GM21576 (cell line): Measurements from ENCODE around the gene NR2C2AP.

Experiments used
- ATAC-seq: cut with Tn5 transposase; IDR thresholded peaks from one replicate; pipeline ENCODE4 v1.9.1; 2021; ENCODE audit warnings: mild to moderate bottlenecking, moderate library complexity; ENCODE audit not compliant: unreplicated experiment

The NR2C2AP gene

DNA sequence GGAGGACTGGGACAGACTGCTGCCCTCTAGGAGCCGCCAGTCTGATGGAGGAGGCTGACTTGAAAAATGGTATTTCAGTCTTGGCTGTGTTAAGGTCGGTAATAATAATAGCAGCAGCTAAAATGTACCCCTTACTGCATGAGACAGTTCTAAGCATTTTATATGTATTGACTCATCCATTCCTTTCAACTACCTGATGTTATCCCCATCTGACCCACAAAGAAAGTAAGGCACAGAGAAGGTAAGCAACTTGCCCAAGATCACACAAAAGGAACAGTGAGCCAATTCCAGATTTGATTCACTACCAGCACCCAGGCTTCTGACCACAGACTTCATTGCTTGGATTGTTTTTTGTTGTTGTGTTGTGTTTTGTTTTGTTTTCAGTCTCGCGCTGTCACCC, 12.6 kb upstream of the NR2C2AP start:
- no peak for ATAC-seq

DNA sequence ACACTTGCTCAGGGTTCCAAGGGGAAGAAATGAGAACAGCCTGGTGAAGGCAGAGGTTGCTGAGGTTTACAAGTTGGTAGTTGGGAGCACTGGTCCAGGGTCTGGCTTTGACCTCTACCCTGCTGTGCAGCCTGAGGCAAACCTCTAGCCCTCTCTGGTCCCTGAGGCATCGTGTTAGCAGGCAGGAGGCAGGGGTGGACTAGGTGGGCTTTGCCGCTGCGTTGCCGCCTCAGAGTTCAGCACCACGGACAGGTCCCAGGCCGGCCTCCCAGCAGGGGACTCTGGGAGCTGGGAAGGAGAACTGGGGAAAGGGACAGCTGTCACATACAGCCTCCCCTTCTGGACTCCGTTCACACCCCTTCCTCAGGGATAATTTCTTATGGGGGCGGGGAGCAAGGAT, 11.7 kb upstream of the NR2C2AP start:
- no peak for ATAC-seq

DNA sequence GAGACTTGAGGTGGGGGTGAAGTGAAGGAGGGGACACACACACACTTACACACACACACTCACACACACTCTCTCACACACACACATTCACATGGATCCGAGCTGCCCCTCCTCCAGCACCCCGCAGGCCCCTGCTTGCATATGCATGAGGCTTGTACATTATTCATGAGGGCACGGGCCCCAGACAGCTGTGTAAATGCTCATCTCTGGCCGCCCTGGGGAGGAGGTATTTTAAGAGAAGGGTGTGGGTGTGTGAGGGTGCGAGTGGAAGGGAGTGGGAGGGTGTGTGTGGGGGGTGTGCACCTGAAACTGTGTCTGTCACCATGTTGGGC, 10.9 kb upstream of the NR2C2AP start:
- ATAC-seq: no peak

DNA sequence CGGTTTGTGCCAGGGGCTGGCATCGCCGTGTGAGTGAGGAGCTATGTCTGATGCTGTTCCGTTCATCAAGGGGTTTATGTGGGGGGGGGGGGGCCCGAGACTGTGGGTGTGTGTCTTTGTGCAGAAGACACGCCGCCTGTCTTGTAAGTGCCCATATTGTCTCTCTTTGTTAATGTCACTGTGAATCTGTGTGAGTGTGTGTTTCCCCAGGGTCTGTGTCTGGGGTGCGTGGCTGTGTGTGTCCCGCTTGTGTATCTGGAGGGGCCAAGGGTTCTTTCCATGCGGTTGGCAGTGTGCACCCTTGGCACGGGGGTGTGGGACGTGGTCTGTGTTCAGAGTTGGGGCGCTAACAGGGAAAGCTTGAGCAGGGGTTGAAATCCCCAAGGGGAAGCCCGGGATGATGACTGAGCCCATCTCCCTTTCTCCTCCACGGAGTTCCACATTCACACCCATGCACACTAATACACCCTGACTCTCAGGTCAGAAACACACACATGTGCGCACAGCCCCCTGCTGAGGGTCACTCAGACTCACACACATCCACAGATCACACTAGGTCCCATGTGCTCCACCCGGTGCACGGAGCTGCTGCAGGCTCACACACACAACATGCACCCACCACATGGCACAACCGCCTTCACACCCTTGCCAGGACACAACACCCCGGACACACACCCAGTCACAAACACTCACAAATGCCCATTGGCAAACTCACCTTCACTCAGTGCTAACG, 10.4 kb upstream of the NR2C2AP start:
- no peak for ATAC-seq

DNA sequence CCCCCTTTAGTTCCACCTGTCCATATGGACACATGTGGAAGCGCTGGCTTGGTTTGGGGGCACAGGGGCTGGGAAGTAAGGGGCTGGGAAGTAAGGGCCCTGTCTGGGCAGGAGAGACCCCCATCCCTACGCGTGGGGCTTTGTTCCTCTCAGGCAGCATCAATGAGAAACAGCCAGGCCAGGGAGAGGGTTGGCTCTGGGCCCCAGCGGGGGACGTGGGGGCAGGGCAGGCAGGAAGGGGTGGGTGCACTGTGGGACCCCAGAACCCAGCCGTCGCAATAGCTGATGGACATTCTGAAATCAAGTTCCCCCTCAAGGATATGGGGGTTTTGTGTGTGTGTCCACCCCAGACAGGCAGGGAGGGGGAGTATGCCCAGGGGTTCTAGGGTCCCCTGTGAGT, 9.7 kb upstream of the NR2C2AP start:
- ATAC-seq: no peak

DNA sequence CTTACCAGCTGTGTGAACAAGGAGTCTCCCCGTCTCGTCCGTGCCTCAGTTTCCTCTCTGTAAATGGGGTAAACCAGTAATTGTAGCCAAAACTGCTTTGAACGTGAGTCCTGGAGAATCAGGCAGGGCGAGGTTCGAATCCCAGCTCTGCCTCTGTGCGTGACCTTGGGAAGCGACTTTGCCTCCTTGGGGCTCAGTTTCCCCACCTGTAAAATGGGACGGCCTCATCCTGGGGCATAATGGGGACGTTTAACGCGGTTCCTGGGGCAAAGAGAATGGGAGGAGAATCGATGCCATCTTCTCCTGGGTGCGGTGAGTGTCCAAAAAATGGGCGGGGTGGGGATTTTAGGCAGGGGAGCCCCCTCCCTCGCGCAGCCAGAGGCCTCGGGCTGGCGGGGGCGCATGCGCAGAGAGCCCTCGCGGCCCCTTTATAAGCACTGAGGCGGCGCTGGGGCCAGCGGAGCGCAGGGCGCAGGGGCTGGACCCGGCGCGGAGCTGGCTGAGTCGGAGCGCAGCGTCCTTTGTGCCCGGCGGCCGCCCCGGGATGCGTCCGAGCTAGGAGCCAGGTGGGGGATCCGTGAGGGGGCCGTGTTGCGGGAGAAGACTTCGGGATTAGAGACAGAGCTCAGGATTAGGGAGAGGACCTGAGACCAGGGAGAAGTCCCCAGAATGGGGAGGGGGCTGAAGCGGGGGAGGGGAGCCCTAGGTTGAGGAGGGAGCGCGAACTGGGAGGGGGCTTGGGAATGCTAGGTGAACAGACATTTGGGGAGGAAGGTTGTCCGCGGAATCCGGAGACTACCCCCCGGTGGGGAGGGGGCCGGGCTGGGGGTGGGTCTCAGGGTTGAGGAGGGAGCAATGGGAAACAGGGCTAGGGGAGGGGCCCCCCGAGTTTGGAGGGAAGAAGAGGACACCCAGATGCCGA, 8.5 kb upstream of the NR2C2AP start, which contains the start of gene NCAN:
TSS of gene NCAN (plus strand) at position 460 of the 922 bp plus-strand sequence. CDS start 4,996 bp downstream, outside the sequence.
- ATAC-seq: no peak

DNA sequence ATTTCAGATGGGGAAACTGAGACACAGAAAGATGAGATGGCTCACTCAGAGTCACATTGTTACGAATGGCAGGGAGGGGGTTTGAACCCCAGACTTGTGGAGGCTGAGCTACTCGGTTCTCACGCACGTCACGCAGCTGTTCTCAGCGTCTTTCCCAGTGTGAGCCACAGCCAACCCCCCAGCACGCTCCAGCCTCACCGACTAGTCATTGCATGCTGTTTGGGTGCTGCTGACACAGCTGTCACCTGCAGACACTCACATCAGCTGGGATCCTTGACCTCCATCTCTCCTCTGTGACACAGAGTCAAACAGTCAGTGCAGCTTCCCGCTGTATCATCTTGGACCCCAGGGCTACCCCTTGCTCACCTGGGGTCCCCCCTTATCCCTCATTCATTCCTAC, 6.2 kb upstream of the NR2C2AP start:
- ATAC-seq: no peak

DNA sequence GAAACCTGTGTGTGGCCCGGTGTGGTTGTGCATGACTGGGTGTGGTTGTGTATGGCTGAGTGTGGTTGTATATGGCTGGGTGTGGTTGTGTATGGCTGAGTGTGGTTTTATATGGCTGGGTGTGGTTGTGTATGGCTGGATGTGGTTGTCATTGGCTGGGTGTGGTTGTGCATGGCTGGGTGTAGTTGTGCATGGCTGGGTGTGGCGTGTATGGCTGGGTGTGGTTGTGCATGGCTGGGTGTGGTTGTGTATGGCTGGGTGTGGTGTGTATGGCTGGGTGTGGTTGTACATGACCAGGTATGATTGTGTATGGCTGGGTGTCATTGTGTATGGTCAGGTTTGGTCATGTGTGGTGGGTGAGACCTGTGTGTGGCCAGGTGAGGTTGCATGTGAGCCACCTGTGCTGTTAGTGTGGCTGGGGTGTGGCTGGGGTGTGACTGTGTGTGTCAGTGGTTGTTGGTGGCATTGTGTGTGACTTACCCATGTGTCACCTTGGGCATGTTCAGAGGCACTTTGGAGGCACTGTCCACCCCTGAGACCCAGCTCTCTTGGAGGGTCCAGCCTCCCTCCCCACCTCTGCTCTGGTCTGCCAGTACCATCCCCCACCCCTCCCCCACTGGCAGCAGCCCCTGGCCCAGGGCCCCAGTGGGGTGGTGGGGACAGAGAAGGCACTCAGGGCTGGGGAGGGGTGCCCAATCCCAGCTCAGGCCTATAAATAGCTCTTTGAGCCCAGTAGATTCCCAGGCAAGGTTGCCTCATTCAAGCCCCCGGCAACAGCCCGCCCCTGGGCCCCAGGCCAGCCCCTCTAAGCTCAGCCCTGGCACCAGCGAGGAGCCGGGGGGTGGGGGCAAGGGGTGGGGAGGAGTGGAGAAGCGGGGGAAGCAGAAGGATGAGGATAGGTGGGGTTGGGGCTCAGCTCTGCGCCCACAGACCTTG, 4.7 kb upstream of the NR2C2AP start:
- ATAC-seq: no peak

DNA sequence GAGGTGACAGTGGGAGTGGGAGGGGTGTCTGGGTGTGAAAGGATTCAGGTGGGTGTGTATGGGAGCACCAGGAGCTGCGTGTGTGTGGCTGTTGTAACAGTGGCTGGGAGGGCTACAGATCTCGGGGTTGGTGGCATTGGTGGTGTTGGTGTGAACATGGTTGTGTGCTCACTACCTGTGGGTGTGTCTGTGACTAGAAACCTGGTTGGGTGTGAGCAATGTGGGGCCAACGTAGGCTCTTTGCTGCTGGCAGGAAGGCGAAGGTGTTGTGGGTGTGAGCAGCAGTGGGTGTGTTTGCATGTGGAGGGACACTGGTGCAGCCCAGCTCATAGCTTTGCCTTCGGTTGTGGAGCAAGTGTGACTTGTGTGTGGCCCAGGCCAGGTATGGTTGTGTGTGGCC, 3.7 kb upstream of the NR2C2AP start:
- ATAC-seq: no peak

DNA sequence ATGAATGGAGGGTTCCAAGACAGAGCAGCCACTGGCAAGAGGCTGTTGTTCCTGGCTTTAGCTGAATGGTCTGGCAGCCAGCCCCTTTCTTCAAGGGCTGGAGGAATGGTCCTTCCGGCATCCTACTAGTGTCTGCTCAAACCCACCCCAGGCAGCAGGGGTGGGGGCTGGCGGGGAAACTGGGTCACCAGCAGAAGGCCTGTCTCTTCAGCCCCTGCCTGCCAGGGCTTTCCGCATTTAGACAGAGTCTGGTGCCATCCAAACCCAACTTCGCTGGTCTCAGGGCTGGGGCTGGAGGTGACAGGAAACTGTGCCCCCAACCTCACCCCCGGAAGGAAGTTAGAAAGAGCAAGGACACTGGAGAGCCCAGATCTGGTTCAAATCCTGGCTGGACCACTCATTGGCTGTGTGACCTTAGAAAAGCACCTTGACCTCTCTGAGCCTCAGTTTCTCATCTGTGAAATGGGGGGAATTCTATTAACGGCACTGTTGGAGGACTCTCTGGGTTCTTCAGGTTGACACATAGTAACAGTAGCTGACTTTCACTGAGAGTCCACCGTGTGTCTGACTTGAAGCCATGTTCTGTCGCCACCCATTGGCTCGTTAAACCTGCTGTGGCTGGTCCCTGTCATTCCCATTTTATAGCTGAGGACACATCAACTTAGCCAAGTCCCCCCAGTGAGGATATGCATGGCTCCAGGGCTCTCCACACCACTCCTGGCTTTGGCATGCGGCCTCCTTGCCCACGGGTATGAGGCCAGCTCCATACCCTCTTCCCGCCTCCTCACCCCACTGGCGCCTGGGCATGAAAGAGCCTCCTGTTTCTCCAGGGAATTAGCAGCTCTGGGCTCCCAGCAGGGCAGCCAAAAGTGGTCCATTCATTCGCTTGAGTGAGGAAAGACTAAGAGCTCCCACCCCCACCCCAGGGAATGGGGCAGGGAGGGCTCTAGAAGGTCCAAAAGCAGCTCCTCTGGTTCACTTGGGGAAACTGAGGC, 2.5 kb upstream of the NR2C2AP start:
- ATAC-seq: no peak

DNA sequence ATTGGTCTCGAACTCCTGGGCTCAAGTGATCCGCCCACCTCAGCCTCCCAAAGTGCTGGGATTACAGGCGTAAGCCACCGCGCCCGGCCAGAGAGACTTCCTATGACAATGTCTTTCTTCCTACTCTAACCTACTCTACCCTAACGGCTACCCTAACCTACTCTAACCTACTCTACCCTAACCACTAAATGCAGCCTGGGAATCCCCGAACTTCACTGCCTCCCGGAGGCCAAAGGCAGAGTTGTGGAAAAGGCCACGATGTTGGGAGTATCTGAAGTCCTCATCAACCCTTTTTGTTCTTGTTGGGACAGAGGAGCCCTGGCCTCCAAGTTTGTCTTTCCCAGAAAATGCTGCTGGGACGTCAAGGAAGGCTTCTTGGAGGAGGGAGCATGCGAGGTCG, 967 bp upstream of the NR2C2AP start:
- no peak for ATAC-seq

DNA sequence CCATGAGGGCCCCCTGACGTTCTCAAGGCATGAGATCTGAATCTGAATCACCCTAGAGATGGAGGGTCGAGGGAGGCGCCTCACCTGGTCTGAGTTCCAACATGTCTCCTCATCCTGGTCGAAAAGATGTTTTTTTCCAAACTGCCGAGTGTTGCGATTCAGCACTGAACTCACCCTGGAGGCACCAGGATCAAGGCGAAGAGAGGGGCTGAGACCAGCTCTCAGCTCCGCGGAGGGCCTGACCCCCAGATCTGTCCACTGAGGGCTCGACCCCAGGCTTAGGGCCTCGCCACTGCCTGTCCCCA, 555 bp downstream of the NR2C2AP start:
- no peak for ATAC-seq

DNA sequence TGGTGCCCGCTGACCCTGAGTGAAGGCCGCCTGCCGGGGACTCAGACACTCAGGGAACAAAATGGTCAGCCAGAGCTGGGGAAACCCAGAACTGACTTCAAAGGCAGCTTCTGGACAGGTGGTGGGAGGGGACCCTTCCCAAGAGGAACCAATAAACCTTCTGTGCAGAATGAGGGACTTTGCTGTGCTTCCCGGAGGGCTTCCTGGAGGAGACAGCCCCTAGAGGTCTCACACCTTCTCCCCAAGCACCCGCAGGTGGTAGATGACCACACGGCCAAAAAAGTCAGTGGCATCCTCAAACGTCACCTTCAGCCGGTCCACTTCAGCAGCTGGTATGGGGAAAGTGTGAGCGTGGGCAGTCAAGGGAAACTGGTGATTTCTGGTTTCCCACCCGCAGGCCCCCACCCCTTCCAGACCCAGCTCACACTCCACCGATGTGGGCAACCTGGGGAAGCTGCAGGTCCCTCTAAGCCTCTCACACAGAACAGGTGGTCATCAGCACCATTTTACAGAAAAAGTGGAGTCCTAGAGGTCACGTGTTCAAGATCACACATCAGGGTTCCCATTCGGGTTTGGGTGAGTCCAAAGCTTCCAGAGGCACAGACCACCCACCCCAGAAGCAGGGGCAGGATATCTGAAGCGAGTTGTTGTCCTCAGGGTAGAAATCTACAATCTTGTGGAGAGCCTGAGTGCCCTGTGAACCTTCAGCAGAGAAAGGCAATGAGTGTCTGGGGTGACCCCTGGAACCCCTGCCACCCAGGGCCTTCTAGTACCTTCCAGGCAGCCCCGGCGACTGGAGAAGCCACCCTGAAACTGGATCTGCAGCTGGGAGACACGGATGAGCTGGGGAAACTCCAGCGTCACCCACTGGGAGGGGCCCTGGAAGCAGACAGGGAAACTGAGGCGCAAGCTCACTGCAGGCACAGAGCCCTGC, 1.2 kb downstream of the NR2C2AP start:
- no peak for ATAC-seq

DNA sequence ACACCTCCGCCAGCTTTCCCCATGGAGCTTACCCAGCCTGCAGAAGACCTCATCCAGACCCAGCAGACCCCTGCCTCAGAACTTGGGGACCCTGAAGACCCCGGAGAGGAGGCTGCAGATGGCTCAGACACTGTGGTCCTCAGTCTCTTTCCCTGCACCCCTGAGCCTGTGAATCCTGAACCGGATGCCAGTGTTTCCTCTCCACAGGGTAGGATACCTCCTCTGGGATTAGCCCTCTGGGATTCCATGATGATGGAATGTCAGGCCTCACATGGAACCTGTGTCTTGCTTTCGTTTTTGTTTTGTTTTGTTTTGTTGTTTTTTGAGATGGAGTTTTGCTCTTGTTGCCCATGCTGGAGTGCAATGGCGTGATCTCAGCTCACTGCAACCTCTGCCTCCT, 9.3 kb downstream of the NR2C2AP start:
- ATAC-seq: no peak

DNA sequence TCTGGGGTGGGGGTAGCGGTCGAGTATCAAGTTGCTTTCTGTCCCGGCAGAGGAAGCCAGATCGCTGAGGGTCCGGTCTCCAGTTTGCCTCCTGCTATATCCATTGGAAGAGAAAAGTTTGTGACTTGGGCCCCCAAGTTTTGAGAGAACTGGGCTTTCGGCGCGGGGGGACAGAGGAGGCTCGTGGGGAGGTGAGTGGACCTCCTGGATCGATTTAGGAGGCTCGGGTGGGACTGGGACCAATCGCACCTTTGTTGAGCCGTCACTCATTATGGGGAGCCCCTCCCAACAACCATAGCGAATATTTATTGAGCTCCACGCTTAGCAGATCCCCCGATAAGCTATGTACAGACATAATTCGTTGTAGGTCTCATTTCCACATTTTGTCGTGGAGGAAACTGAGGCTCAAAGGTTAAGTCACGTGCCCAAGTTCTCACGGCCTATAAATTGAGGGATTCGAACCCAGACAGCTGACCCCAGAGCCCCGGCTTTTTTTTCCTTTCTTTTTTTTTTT, 10.2 kb downstream of the NR2C2AP start:
- no peak for ATAC-seq

DNA sequence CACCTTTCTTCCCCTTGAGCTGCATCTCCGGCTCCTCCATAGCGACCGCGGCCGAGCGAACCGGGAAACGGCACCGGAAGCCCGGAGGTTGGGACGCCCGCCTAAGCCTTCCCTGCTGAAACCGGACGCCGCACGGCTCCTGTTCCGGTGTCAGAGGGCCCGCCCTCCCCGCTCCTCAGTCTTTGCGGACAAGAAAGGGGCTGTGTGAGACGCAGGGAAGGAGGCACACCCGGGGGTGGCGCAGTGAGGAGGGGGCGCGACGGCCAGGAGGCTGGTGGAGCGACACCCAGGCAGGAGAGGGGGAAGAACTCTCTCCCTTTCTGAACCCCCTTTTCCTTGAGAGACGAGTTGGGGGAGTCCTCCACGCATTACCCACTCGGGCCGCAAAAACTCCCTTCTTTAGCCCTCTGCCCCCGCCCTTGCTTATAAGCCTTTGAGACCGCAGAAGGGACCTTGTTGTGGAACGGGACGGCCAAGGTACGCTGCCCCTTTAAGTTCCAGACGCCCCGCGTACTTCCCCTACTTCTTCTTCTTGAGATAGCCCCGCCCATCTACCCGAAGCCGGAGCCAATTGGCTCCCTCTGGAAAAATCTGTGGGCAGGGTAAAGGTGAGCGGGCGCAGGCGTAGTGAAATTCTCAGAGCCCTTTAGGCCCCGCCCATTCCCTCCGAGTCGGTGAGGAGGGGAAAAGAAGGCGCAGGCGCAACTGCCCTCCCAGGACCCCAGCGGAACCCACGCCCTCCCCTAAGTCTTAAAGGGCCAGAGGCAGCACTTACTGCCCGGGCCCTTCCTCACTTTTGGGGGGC, 10.9 kb downstream of the NR2C2AP start, which contains the start of the genes BORCS8 and RFXANK:
TSS of gene BORCS8 (minus strand) at position 75 of the 805 bp plus-strand sequence. CDS start at position 40, 35 bp downstream.
TSS of gene RFXANK (plus strand) at position 181 of the 805 bp plus-strand sequence. CDS start 1,689 bp downstream, outside the sequence.
- ATAC-seq: peak; percentile 84

DNA sequence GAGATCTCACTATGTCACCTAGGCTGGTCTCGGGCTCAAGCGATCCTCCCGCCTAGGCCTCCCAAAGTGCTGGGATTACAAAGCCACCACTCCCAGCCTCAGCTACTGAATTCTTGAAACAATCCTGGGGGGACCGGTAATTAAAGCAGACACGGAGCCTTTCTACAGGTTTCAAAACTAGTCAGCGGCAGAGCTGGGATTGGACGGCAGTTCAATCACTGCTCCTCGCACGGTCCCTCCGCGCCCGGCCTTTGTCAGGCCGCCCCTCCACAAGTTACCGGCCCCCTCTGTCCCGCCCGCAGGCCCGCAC, 11.5 kb downstream of the NR2C2AP start:
- ATAC-seq: no peak

DNA sequence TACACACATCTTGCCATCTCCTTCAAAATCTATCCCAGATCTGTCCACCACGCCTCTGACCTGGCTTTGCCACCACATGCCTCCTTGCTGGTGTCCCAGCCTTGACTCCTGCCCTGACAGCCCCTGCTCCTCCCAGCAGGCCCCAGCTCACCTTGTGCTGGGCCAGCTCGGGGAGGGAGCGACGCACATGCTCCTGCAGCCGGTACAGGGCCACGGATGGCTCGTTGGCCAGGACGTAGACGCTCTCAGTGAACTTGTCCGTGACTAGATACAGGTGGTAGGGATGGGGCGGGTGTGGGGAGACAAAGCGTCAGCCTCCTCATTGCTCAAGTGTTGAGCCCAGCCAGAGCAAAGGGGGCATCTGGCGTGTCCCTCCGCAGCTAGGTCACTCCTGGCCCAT, 16.5 kb downstream of the NR2C2AP start:
- no peak for ATAC-seq
